Muscle of leg (tissue), 11 donors: ENCODE results near the gene SYNPO2. TPM values are rescaled to one million over a fixed set of nuclear protein-coding genes. Genes with fewer than 3 reads are reported as not detected.

Experiments
- DNase-seq: peaks from one replicate; pipeline ENCODE4 v3.0.0; 2013
- H3K27ac ChIP-seq: one replicate; pipeline ENCODE4 v1.5.1; 2013; ENCODE audit warnings: mild to moderate bottlenecking, low read length, control low read depth
- H3K27me3 ChIP-seq: one replicate; pipeline ENCODE4 v1.6.1; 2013; ENCODE audit warnings: low read length; ENCODE audit not compliant: control insufficient read depth, insufficient read depth
- H3K36me3 ChIP-seq: one replicate; pipeline ENCODE4 v1.6.1; 2013; ENCODE audit warnings: low read length; ENCODE audit not compliant: control insufficient read depth, insufficient read depth
- H3K4me1 ChIP-seq: one replicate; pipeline ENCODE4 v1.6.1; 2013; ENCODE audit warnings: low read length; ENCODE audit not compliant: control insufficient read depth, insufficient read depth
- H3K4me3 ChIP-seq: one replicate; pipeline ENCODE4 v1.5.1; 2013; ENCODE audit warnings: low read length, control low read depth
- H3K9me3 ChIP-seq: replicated peaks from 2 replicates; pipeline ENCODE4 v1.6.1; 2013; ENCODE audit warnings: low read depth, low read length; ENCODE audit not compliant: control insufficient read depth
- WGBS: methylation state at CpG from one replicate; pipeline ENCODE4 v1.1.5; 2013; ENCODE audit warnings: missing lambda C conversion rate; ENCODE audit not compliant: insufficient coverage; 5-methylcytosine and 5-hydroxymethylcytosine counted together
- polyA plus RNA-seq, 8 donors: library from polyadenylated mRNA; unstranded; fragments of 120-200 nt; gene quantifications; one replicate each; pipeline versions ENCODE4 v1.2.1 to v1.2.3, GENCODE V29; 2013; ENCODE audit warnings: inconsistent platforms in 1 of 8, low replicate concordance in 1 of 8; ENCODE audit not compliant: insufficient read length in 8 of 8, insufficient read depth in 1 of 8
- total RNA-seq: library from RNA; stranded (reverse); fragments of 120-200 nt; gene quantifications from one replicate; pipeline ENCODE4 v1.2.4, GENCODE V29; 2013

SYNPO2 gene
- total and polyA plus RNA-seq, 9 donors = 53.6 to 120 (median 93.9) TPM

DNA sequence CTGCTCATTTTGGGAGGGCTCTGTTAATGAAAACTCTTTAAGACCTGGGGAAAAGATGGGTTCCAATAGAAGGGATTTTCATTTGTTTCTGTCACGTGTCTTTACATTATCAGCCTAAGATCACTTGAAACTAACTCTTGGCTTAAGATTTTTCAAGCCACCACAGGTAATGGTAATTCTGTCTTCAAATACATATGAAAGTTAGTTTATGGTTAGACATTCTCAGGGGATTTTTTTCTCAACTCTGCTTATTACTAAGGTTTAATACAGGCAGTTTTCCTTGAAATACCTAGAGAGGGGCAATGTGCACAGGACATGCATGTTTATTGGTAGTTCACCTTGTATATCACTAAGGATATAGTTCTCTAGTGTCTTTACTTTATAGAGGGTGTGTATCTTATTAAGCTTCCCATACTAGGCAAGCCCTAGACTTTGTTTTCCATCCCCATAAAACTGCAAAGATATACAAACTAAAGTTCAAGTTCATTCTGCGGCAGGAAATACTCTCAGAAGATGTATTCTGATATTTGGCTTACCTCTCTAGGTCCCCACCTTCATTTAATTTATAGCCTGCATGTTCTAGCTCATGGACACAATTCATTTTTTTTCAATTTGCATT is 208.7 kb downstream of the SYNPO2 start:
- no peak for DNase-seq
- Histone ChIP-seq H3K4me3 (no peak overlapping the region), H3K27me3 (no peaks in the 10 kb centered on the region), H3K36me3 (no peaks in the 10 kb centered on the region), H3K4me1 (no peaks in the 10 kb centered on the region), H3K9me3 (no peaks in the 10 kb centered on the region), H3K27ac (no peak overlapping the region)
- 100% methylated on average over 1 of the region's 2 CpGs for WGBS

DNA sequence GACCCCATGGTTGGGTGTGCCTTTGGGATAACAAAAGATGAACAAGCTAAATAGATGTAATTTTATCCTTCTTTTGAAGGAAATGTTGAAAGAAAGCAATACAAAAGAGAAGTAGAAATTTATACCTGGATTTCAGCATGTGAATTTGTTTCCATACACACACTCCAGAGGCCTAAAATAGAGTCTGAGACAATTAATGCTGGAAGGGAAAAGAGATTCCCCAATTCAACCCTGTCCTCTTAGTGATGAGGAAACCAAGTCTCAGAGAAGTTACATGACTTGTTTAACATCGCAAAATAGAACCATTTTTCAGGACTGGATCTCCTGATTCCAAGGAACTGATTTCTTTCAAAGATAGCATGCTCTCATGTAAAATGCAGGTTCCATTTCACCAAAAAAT is 209.7 kb downstream of the SYNPO2 start:
- Histone ChIP-seq H3K4me1 (no peaks in the 10 kb centered on the region), H3K4me3 (no peak overlapping the region), H3K36me3 (no peaks in the 10 kb centered on the region), H3K27ac (no peak overlapping the region), H3K27me3 (no peaks in the 10 kb centered on the region), H3K9me3 (no peaks in the 10 kb centered on the region)
- no CpG with 5 or more reads among the region's 1 CpG for WGBS
- DNase-seq = no peak

DNA sequence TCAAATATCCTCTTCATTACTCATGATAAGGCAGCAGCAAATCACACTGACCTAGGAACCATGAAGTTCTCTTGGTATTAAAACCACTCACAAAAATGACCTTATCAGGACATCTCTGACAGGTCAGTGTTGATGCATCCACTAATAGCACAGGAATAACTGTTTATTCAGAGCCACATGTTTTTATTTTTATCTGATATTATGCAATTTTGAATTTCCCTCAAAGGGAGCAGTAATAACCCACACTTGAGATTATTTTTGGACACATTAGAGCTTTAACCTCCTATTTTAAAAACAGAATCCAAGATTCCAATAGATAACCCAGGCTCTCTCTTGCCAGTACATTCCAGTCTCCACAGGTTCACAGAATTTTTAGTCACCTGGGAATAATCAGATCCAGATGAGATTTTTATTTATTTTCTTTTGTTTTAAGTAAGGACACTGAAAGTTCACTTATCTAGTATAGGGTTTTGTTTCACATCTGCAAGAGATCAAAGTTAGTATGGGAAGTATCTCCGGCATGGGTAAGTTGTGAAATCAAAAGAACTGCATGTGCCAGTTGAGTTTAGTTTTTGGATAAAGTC is 210.7 kb downstream of the SYNPO2 start:
- no peaks in the 10 kb centered on the region for H3K9me3 ChIP-seq
- no peak overlapping the region for H3K4me3 ChIP-seq
- H3K27me3 ChIP-seq = no peaks in the 10 kb centered on the region
- WGBS = no CpG with 5 or more reads among the region's 1 CpG
- peak; percentile 36 for DNase-seq
- H3K36me3 ChIP-seq = no peaks in the 10 kb centered on the region
- H3K4me1 ChIP-seq = no peaks in the 10 kb centered on the region
- H3K27ac ChIP-seq = no peak overlapping the region

DNA sequence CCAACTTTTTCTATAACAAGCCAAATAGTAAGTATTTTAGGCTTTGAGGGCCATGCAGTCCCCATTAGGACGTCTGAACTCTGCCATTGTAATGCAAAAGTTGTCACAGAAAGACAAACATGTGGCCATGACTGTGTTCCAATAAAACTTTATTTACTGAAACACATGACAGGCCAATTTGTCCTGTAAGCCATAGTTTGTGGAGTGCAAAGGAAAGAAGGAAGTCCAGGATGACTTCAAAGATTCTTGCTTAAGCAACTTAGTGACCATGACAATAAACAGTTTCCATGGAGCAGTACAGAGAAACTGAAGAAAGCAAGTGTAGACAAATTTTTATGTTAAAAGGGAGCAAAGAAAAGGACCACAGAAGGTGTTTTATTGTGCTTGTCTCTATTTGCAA is 212.0 kb downstream of the SYNPO2 start:
- WGBS = no CpG with 5 or more reads among the region's 1 CpG

DNA sequence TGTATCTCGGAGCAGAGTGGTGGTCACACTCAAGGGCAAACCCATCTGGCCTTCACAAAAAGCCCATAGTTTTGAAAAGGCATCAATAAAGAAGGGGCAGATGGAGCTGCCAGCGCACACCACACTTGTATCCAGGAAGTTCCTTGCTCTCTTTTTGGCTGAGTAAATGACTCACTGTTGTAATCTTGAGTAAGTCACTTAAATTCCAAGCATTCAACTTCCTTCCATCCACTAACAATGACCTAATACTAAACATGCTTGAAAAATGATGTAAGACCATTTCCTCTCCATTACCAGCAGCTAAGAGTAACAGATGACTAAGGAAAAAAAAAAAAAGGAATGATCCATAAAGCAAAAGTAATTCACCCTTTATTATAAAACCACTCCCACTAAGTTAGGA is 214.6 kb downstream of the SYNPO2 start:
- peak; percentile 62 for DNase-seq
- H3K36me3 ChIP-seq = no peaks in the 10 kb centered on the region
- peak overlapping the region; percentile 22 for H3K27ac ChIP-seq
- H3K27me3 ChIP-seq = no peaks in the 10 kb centered on the region
- WGBS = no CpG with 5 or more reads among the region's 2 CpGs
- H3K4me1 ChIP-seq = peaks cover 10% of the 10 kb centered on the region
- no peaks in the 10 kb centered on the region for H3K9me3 ChIP-seq
- H3K4me3 ChIP-seq = no peak overlapping the region

More for the DNA sequence above, 212.0 kb downstream of the SYNPO2 start:
- Histone ChIP-seq H3K27me3 (no peaks in the 10 kb centered on the region), H3K4me1 (peaks cover 2% of the 10 kb centered on the region), H3K4me3 (no peak overlapping the region), H3K9me3 (no peaks in the 10 kb centered on the region), H3K27ac (no peak overlapping the region), H3K36me3 (no peaks in the 10 kb centered on the region)
- peak; percentile 34 for DNase-seq

DNA sequence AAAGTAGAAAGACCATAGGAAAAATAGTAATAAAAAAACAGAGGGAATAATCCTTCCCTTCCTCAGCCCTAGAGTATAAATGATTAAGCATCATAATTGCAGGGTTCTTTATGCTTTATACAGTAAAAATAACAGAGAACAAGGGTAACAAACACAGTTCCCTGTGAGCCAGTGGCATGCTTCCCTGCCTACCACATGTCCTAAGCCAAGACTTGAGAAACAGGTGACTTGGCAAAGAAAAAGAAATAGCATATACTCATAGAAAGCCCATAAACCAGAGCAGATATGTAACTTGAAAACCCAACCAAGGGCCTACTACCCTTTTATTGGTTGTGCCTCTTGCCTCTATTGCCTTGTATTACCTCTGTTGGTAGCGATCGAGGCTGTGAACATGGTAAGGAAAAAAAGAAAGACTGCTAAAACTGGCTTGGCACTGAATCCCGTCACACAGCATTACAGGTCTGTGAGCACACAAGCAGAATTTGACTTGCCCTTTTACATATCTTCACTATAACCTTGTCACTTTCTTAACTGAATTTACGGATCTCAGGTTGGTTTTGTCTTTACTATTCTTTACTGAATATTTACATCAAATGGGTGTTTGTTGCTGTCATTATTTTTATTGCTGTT is 216.1 kb downstream of the SYNPO2 start:
- Histone ChIP-seq H3K27ac (peak overlapping the region; percentile 32), H3K4me1 (peaks cover 10% of the 10 kb centered on the region), H3K4me3 (no peak overlapping the region), H3K9me3 (no peaks in the 10 kb centered on the region), H3K36me3 (no peaks in the 10 kb centered on the region), H3K27me3 (no peaks in the 10 kb centered on the region)
- no CpG with 5 or more reads among the region's 4 CpGs for WGBS
- DNase-seq = no peak

DNA sequence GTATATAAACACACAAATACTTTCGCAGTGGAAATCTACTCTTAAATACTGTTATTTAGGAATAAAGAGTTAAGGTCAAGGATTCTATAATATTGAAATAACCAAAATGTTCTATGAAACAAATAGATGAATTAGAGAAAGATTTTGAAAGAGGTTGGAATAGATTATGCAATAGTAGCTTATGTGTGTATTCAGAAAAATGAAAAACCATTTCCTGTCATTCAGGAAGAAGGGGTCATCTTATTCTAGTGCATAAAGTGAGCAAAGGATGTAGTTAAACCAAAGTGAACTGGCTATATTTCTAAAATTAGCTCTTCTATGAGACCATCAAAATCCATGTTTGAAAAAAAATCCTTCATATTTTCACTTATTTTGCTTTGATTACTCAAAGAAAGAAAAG is 217.0 kb downstream of the SYNPO2 start:
- no peak for DNase-seq
- Histone ChIP-seq H3K27ac (no peak overlapping the region), H3K27me3 (no peaks in the 10 kb centered on the region), H3K4me3 (no peak overlapping the region), H3K36me3 (no peaks in the 10 kb centered on the region), H3K4me1 (peaks cover 10% of the 10 kb centered on the region), H3K9me3 (no peaks in the 10 kb centered on the region)
- no CpG with 5 or more reads among the region's 1 CpG for WGBS

DNA sequence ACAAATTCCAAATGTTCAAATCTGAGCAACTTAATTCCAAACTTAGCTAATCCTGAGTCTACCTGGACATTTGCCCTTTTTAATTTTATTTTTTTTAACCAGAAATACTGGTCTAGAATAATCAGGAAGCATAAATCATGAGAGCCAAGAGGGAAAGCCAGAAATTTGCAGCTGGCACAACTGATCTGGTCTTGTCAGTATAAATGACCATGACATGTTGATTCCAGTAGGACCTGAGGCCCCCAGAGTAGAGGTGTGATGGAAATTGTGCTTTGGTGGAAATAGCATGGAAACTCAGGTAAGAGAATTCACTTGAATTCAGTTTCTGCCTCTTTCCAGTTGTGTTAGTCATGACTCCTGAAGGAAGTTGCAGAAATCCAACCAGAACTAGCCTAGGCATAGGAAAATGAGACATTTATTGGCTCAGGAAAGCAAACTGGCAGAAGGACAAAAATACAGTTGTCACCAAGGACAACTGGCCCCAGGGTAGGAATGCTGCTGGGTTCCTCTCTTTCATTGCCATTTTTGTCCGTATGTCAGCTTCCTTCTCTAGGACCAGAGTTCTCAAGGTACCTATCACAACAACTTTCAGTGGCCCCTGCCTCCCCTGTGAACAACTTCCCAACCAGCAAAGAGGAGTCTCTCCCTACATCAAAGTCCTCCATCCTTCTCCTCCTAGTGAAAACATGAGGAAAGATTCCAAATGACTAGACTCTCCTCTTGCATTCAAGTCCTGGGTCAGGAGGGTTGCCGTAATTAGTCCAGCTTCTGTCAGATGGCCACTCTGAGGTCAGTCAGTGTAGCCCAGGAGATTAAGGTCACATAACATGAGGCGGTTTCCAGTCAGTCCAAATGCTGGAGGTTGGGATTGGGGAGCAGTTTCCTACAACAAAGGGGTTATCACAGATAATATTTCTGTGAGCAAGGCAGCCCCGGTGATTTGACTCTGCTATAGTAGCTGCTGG is 217.7 kb downstream of the SYNPO2 start:
- Histone ChIP-seq H3K36me3 (no peaks in the 10 kb centered on the region), H3K27ac (peak overlapping the region; percentile 45), H3K4me1 (peaks cover 10% of the 10 kb centered on the region), H3K4me3 (no peak overlapping the region), H3K9me3 (no peaks in the 10 kb centered on the region), H3K27me3 (no peaks in the 10 kb centered on the region)
- DNase-seq = peak; percentile 61
- WGBS = 56% methylated on average over 3 of the region's 4 CpGs

DNA sequence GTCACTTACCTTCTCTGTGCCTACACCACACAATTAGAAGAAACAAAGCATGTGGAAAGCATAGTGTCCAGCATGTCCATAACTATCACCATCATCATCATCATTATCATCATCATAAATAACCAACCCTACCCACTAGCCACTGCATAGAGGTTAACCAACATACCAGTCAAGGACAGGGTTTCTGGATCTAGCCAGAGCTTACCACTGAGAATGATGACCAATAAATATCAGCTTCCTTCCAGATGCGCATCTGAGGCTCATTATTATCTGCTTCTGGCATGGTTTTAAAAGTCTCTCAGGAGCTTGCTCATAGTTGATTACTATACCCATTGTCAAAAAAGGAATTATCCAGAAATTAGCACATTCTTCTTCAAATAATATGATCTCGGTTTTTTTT is 221.5 kb downstream of the SYNPO2 start:
- no peaks in the 10 kb centered on the region for H3K36me3 ChIP-seq
- WGBS = 50% methylated on average over 1 of the region's 2 CpGs
- no peaks in the 10 kb centered on the region for H3K27me3 ChIP-seq
- H3K4me1 ChIP-seq = peaks cover 9% of the 10 kb centered on the region
- no peak for DNase-seq
- no peak overlapping the region for H3K4me3 ChIP-seq
- H3K9me3 ChIP-seq = no peaks in the 10 kb centered on the region
- no peak overlapping the region for H3K27ac ChIP-seq
